ENCODE measurements around the gene ZNF124.
"Not testable (repeated sequence)": the region's sequence is repeated elsewhere in the genome, so short reads cannot be mapped to it uniquely, and the experiment has no call there.

Gene ZNF124

DNA sequence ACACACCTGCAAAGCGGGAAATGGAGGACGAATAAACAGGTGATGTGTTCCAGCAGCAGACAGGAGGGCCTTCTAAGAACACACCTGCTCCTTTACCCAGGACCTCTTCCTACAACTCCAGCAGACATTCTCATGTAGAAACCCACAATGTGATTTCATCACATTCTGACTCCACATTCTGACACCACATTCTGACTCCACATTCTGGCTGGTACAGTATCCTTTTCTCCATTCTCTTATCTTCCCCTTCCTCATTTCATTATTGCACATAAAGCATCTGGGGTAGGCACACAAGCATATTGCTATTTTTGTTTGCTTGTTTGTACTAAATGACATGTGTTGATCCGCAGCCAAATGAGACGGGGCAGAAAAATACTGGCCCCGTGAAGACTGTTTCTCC is 3.6 kb upstream of the ZNF124 start:
- H3K27ac ChIP-seq: no peak overlapping the region
- DNase-seq (ENCODE audit: low read depth, low spot score): no peak

DNA sequence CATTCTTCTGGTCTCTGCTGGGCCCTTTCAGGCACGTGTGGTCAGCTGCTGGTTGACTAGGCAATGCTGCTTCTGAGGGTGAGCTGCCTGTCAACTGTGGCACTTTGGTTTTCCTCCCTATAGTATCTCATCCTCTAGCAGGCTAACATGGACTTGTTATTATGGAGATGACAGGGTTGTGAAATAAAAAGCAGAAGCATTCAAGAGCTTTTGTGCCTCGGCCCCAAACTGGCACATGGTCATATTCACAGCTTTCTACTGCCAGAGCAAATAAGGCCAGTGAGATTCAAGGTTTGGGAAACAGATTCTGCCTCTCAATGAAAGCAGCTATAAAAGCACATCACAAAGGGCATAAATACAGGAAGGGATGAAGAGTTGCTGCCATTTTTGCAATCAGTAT is 1.6 kb upstream of the ZNF124 start:
- H3K27ac ChIP-seq: no peak overlapping the region
- no peak for DNase-seq (ENCODE audit: low read depth, low spot score)

DNA sequence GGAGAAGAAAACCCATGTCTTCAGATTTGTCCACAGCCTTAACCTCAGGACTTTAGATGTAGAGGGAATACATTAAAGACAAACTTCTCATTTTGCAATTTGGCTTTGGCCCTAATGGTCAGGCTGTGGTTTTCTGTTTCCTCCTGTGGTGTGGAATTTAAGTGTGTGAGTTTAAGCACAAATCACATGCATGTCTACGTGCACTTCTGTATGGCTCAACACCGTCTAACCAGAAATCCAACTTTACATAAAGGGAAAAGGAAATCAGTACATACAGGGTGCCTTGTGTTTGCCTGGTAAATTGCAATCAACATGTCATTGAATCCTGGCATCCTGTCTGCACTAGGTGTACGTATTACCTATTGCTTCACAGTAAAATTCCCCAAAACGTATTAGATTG is 1.2 kb upstream of the ZNF124 start:
- no peak for DNase-seq (ENCODE audit: low read depth, low spot score)
- H3K27ac ChIP-seq: no peak overlapping the region

DNA sequence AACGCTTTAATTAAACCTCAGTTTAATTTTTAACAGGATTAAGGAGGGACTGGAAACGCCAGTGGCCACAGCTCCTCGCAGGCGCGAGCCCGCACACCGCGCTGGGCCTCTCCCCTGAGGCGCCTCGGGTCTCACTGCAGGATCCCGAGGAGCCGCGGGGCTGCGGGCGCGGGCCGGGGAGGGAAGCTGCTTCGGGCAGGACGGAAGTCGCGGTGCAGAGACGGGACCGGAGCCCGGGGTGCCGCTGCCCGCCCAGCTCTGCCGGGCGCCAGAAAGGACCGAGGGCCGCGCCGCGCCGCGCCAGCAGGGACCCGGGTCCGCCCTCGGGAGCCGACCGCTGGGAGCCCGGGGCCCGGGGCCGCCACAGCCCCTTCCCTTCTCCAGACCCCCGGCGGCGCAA is 377 bp downstream of the ZNF124 start:
- DNase-seq (ENCODE audit: low read depth, low spot score); H3K27ac ChIP-seq: not testable (repeated sequence)

DNA sequence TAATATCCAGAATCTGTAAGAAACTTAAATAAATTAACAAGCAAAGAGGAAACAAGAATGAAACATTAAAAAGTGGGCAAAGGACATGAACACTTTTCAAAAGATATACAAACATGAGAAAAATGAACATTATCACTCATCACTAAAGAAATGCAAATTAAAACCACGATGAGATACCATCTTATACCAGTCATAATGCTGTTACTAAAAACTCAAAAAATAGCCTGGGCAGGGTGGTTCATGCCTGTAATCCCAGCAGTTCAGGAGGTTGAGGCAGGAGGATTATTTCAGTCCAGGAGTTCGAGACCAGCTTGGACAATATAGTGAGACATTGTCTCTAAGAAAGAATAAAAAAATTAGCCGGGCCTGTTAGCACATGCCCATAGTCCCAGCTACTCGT is 6.1 kb downstream of the ZNF124 start:
- no peak for DNase-seq (ENCODE audit: low read depth, low spot score)
- no peak overlapping the region for H3K27ac ChIP-seq

DNA sequence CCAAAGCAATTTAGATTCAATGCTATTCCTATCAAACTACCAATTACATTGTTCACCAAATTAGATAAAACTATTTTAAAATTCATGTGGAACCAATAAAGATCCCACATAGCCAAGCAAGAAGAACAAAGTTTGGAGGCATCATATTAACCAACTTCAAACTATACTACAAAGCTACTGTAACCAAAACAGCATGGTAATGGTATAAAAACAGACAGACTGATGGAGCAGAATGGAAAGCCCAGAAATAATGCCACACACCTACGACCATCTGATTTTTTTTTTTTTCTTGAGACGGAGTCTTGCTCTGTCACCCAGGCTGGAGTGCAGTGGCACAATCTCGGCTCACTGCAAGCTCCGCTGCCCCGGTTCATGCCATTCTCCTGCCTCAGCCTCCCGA is 7.1 kb downstream of the ZNF124 start:
- DNase-seq (ENCODE audit: low read depth, low spot score): no peak
- no peak overlapping the region for H3K27ac ChIP-seq

DNA sequence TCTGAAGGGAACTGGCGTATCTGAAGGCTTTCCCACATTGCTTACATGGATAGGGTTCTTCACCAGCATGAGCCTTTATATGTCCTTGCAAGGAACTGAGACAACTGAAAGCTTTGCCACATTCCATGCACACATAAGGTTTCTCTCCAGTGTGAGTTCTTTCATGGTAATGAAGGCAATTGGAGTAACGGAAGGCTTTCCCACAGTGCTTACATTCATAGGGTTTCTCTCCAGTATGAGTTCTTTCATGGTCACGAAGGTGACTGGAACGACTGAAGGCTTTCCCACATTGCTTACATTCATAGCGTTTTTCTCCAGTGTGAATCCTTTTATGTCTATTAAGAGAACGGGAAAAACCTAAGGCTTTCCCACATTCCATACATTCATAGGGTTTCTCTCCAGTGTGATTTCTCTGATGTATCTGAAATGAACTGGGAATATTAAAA is 15.0 kb downstream of the ZNF124 start:
- no peak for DNase-seq (ENCODE audit: low read depth, low spot score)
- H3K27ac ChIP-seq: no peak overlapping the region

DNA sequence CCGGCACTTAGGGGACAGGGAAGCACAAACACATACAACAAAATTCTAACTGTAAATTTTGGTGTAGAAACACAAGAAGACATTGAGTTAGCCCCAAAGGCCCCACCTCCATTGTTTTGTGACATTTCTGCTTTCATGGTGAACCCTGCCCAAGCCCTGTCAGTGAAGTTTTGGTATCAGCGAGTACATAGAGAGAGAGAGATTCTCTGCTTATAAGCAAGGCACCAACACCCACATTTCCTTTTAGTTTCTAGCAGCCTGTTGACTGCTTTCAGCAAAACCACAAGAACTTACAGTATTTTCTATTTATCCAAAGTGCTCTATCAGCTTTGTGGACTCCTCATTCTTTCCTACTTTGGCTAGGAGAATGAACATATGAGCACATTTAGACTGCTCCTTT is 24.0 kb downstream of the ZNF124 start:
- no peak for DNase-seq (ENCODE audit: low read depth, low spot score)
- H3K27ac ChIP-seq: no peak overlapping the region

DNA sequence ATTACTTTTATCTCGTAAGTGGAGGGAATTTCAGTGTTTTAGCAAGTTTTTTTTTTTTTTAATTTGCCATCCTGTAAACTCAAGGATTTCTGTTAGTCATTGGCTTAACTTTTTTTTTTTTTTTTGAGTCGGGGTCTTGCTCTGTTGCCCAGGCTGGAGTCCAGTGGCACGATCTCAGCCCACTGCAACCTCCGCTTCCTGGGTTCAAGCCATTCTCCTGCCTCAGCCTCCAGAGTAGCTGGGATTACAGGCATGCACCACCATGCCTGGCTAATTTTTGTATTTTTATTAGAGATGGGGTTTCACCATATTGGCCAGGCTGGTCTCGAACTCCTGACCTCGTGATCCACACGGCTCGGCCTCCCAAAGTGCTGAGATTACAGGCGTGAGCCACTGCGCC is 24.7 kb downstream of the ZNF124 start:
- DNase-seq (ENCODE audit: low read depth, low spot score); H3K27ac ChIP-seq: not testable (repeated sequence)

DNA sequence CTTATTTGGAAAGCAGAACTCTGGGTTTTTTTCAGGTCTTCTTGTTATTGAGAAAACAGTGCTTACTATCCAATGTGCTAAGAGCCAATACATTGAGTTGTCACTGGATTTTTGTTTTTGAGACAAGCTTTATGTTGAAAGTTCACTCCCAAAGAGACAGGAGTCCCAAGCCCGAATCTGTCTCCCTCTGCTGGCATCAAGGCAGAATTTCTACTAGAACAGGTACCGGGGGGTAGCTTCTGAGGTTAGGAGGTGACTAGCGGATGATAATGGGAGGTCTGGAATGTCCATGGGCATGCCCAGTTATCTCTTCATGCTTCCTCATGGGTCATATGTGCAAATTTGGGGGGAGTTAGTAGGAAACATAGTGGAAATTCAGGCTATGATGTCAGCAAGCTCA is 25.1 kb downstream of the ZNF124 start:
- no peak overlapping the region for H3K27ac ChIP-seq
- DNase-seq (ENCODE audit: low read depth, low spot score): no peak

DNA sequence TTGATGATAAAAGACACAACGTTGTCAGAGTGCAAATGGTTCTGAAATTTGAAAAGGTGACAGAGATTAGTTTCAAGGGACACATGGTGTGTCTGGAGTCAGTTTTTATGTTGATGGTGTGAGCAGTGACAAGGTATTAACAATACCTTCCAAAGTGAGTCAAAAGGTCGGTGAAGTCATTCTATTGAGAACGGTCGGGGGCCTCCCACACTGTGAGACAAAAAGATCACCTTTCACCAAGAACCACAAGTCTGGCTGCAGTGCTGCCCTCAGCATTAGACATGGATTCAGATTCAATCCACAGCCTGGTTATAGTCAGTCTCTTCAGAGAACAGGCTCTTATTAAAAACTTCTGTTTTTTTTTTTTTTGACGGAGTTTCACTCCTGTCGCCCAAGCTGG is 26.5 kb downstream of the ZNF124 start:
- no peak overlapping the region for H3K27ac ChIP-seq
- DNase-seq (ENCODE audit: low read depth, low spot score): no peak

DNA sequence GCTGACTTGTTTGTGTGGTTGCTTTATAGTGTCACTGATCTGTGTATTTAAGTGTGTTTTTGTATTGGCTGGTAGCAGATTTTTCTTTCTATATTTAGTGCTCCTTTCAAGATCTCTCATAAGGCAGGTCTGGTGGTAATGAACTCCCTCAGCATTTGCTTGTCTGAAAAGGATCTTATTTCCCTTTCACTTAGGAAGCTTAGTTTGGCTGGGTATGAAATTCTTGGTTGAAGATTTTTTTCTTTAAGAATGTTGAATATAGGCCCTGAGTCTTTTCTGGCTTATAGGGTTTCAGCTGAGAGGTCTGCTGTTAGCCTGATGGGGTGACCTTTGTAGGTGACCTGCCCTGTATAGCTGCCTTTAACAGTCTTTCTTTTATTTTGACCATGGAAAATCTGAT is 32.3 kb downstream of the ZNF124 start:
- not testable (repeated sequence) for H3K27ac ChIP-seq; DNase-seq (ENCODE audit: low read depth, low spot score)

DNA sequence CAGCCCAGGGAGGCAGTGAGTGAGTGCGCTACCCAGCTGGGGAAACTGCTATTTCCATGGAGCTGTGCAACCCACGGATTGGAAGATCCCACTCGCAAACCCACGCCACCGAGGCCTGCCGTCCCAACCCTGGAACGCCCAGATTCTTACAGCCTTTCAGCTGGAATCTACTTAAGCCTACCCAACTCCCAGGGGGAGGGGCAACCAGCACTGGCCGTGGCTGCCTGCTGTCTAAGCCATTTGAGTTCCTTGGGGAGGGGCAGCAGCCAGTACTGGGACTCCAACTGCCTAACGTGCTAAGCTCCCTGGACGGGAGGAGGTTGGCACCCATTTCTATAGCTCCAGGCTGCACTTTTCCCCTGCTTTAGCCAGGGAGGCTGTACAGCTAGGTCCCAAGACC is 40.6 kb downstream of the ZNF124 start:
- no peak for DNase-seq (ENCODE audit: low read depth, low spot score)
- no peak overlapping the region for H3K27ac ChIP-seq

DNA sequence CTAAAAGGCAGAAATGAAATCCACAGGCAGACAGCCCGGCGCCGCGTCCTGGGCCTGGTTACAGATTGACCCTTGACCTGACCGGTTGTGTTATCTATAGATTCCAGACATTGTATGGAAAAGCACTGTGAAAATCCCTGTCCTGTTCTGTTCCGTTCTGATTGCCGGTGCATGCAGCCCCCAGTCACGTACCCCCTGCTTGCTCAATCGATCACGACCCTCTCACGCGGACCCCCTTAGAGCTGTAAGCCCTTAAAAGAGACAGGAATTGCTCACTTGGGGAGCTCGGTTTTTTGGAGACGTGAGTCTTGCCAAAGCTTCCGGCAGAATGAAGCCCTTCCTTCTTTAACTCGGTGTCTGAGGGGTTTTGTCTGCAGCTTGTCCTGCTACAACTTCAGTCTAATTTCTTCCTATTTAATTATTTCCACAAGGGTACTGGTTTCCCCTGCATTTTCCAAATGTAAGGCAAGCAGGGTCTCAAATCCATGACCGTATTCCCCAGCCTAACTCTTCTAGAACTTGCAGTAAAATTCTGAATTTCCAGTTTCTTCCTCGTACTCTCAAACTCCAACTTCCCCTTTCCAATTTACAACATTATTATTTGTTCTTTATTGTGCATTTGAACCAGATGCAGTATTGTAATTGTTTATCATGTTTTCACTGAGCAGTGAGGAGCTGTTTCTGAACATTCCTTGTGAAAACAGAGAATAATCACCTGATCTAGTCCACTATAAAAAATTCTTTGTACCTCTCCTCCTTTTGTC is 44.1 kb downstream of the ZNF124 start:
- DNase-seq (ENCODE audit: low read depth, low spot score); H3K27ac ChIP-seq: not testable (repeated sequence)

DNA sequence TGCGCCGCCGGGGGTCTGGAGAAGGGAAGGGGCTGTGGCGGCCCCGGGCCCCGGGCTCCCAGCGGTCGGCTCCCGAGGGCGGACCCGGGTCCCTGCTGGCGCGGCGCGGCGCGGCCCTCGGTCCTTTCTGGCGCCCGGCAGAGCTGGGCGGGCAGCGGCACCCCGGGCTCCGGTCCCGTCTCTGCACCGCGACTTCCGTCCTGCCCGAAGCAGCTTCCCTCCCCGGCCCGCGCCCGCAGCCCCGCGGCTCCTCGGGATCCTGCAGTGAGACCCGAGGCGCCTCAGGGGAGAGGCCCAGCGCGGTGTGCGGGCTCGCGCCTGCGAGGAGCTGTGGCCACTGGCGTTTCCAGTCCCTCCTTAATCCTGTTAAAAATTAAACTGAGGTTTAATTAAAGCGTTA is 45.2 kb downstream of the ZNF124 start:
- H3K27ac ChIP-seq; DNase-seq (ENCODE audit: low read depth, low spot score): not testable (repeated sequence)

DNA sequence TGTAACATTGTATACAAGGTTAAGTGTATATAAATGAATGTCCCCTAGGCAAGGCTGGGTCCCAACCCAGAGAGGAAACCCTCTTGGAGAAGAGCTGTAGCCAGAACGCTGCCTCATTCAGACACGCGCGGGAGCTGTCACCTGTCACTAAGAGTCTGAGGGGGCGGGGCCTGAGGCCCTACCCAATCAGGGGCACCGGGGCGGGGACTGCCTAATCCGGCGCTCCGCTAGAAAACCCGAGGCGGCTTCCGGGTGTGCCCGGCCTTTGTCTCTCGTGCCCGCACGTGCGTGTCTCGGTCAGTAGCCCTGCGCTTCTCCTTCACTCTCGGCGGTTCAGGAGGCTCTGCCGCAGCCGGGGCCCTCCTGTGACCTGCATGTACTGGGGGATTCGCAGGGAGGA is 45.7 kb downstream of the ZNF124 start:
- DNase-seq (ENCODE audit: low read depth, low spot score); H3K27ac ChIP-seq: not testable (repeated sequence)

DNA sequence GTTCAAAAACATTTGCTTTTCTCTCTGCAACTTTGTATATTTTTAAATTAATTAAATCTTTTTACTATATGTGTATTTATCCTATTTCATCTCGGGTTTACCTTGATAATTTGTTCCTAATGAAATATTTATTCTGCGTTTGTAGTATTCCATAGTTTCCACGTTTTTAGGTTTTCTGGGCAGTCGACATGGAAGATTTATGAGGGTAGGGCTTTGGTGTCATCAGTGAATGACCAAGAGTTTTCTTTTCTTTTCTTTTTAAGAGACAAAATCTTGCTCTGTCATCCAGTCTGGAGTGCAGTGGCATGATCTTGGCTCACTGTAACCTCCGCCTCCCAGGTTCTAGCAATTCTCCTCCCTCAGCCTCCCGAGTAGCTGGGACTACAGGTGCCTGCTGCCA is 50.4 kb downstream of the ZNF124 start:
- no peak overlapping the region for H3K27ac ChIP-seq
- DNase-seq (ENCODE audit: low read depth, low spot score): no peak

DNA sequence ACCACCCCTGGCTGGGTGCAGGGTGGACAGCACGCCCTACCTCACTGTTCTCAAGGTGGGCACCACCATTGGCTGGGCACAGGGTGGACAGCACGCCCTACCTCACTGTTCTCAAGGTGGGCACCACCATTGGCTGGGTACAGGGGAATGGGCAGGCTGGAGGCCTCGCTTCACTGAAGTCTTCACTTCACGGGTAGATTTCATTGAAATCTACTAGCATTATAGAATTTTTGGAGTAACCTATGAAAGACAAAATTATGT is 51.5 kb downstream of the ZNF124 start:
- DNase-seq (ENCODE audit: low read depth, low spot score); H3K27ac ChIP-seq: not testable (repeated sequence)

DNA sequence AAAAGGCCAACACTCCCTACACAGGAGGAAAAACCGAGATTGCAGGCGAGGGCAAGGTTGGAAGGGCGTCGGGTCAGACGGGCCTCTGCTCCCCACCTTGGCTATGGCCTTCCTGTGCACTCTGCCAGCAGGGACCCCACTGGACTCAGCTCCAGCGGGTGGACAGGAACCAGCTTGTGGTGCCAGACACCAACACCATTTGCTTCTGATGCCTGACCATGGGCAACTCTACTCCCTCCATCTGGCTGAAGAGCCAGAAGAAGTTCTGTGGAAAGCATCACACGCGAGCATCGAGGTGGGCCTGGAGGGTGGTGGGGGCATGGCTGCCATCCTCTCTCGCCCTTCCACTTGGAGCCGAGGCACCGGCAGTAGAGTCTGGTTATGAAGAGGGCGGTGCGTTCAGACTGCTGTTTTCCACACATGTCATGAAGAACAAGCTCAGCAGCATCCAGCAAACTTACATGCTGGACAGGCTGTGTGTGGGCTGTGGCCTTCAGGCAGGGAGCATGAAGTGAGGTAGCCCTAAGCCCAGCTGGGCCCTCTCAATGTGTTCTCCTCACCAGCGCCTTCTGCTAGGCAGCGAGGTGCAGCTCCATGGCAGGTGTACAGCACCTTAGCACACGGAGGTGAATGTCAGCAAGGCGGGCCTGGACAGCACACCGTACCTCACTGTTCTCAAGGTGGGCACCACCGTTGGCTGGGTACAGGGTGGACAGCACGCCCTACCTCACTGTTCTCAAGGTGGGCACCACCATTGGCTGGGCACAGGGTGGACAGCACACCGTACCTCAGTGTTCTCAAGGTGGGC is 52.0 kb downstream of the ZNF124 start:
- no peak for DNase-seq (ENCODE audit: low read depth, low spot score)
- H3K27ac ChIP-seq: no peak overlapping the region

DNA sequence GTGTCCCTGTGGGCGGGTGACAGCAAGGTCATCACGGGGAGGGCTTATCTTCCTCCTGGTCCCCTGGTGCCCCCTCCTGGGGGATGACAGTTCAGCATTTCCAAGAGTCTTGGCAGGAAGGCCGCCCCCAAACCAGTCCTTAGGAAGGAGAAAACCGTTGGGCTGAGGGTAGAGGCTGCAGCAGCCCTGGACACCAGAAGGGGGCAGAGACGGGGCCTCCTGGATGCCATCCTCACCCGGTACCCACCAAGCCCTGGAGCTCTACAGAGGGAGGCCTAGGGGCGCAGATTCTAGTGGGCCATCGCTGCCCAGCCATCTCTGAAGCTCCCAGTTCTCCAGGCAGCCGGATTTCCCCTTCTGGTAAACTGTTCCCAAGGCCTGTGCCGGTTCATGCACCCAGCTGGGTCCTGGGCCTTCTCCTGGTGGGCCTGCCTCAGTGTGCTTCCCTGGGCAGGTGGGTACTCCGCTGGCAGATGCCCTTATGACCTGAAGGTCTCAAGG is 52.8 kb downstream of the ZNF124 start:
- no peak overlapping the region for H3K27ac ChIP-seq
- DNase-seq (ENCODE audit: low read depth, low spot score): no peak

DNA sequence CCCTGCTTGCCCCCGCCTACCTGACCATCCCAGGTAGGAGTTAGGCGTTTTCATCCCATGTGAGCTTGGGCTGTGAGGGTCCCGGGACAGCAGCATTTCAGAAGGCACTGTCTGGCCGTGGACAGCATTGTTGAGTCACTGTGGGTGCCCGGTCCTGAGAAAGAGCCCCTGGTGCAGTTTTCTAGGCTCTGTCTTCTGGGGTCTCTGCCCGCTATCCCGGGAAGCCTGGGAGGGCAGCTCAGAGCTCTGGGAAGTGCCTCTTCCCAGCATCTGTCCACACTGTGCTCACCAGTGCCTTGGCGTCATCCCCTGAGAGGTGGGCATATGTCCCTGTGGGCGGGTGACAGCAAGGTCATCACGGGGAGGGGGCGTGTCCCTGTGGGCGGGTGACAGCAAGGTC is 56.3 kb downstream of the ZNF124 start:
- DNase-seq (ENCODE audit: low read depth, low spot score): no peak
- H3K27ac ChIP-seq: no peak overlapping the region

DNA sequence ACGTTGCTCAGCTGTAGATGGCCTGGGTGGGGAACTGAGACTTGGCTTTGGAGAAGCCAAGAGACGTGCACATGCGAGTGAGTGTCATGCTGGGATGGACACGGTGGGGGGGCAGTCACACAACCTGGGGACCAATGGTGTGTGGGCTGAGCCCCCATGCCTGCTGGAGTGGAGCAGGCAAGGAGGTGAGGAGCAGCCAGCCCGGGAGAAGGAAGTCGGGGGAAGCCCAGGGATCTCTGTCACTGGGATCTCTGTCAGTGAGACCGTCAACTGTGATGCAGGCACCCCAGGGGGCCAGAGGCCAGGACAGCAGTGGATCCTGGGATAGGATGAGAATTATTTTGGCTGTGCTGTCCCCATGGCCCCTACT is 56.7 kb downstream of the ZNF124 start:
- DNase-seq (ENCODE audit: low read depth, low spot score): no peak
- H3K27ac ChIP-seq: no peak overlapping the region
